NCI-H524 treated with DMSO at 0.1 percent for 48 hours (cell line): ENCODE results near the gene CDKN2A.

Experiments used
- DNase-seq: peaks from one replicate; lab custom pipeline; 2025; lab: John Stamatoyannopoulos, UW

The CDKN2A gene

GRCh38 chr9:22005702-22006606, 11.8 kb upstream of the CDKN2A start:
- no peak for DNase-seq

GRCh38 chr9:22005021-22005701, 11.0 kb upstream of the CDKN2A start:
- DNase-seq = no peak

DNA sequence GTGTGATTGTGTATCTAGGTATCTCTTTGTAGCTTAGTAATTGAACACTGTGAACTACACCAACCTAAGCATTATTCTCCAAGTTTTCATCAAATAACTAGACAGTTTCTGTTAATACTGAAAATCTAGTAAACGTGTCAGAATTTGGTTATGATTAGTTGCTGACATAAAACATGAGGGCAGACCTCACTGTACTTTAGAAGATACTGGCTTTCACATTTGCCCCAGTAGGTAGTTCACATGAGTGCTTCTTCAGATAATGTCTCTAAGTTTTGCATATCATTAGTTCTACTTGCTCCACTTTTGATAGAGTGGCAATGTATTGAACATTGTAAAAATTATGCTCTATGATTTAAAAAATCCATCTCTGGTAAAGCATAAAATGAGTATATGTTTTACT, 7.8 kb upstream of the CDKN2A start:
- DNase-seq = no peak

GRCh38 chr9:21998026-21998425, 3.8 kb upstream of the CDKN2A start:
- no peak for DNase-seq

DNA sequence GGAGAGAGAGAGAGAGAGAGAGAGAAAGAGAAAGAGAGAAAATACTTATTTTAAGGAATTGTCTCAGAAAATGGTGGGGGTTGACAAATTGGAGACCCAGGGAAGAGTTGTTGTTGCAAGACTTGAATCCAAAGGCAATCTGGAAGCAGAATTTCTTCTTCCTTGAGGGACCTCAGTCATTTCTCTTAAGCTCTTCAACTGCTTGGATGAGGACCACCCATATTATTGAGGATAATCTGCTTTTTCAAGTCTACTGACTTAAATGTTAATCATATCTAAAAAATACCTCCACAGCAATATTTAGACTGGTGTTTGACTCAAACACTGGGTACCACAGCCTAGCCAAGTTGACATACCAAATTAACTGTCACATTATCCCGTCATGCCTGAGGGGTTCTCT, 3.3 kb upstream of the CDKN2A start:
- no peak for DNase-seq

DNA sequence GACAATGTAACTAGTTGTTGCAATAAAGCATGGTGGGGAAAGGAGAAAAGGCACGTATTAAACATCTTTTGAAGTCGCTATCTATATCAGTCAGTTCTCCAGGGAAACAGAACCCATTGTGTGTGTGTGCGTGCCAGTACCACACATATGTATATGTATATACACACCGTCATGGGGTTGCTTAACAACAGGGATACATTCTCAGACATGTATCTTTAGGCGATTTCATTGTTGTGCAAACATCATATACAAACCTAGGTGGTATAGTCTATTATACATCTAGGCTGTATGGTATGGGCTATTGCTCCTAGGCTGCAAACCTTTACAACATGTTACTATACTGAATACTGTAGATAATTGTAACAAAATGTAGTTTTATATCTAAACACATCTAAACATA, 2.7 kb upstream of the CDKN2A start:
- no peak for DNase-seq

DNA sequence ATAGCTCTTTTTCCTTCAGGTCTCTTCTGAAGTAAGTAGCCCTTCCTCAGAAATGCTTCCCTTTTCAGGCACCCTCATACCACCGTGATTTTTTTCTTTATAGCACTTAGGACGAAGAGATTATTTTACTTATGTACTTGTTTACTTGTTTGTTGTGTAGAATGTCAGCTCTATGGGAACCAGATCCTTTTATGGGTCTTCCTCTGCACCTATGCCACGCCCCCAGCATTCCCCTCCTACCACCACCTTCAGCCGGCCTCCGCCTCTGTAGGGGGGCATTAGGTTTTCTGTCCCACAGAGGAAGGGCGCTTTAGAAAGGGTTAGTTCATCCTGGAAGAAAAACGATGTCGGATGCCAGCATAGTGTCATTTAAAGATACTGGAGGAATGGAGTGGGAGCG, 2.2 kb upstream of the CDKN2A start:
- DNase-seq = peak; percentile 28

GRCh38 chr9:21995666-21996398, 1.6 kb upstream of the CDKN2A start:
- DNase-seq = no peak

DNA sequence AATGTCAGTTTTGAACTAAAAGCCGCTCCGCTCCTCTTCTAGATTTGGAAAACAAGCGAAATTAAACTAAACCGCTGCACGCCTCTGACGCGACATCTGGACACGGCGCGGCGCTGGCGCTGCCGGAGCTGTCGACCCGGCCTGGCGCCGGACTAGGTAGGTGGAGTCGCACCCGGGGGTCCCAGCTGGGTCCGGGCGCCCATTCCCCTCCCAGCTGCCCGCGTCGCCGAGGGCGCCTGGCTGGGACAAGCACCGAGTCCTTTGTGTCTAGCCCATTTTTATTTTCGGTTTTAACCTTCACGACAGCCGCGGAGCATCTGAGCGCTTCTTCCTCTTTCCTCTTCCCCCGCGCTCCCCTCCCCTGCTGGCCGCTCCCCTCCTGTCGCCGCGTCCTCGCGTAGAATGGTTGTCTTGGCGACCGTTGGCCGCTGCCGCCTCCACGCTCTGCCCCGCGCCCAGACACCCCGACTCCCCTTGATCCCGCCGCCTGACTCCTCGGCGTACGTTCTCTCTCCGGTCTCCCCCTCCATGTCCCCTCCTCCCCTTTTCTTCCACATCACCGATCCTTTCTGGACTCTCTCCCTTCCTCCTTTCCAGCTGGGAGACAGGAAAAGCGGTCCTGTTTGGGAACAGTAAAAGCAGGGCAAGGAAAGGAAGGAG, 944 bp upstream of the CDKN2A start:
- DNase-seq = no peak

DNA sequence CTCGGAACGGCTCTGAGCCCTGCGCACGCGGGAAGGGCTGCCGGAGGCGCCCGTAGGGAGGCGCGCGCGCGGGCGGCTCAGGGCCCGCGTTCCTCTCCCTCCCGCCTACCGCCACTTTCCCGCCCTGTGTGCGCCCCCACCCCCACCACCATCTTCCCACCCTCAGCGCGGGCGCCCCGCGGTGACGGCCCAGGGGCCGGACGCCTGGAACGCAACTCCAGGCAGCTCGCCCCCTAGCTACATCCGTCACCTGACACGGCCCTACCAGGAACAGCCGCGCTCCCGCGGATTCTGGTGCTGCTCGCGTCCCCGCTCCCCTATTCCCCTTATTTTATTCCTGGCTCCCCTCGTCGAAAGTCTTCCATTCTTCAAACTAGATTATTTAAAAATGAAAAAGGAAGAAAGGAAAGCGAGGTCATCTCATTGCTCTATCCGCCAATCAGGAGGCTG, 389 bp upstream of the CDKN2A start, which contains the start of gene CDKN2B-AS1:
Gene CDKN2B-AS1 (plus strand): TSS at position 236 of the 450 bp plus-strand sequence.
- peak; percentile 64 for DNase-seq

DNA sequence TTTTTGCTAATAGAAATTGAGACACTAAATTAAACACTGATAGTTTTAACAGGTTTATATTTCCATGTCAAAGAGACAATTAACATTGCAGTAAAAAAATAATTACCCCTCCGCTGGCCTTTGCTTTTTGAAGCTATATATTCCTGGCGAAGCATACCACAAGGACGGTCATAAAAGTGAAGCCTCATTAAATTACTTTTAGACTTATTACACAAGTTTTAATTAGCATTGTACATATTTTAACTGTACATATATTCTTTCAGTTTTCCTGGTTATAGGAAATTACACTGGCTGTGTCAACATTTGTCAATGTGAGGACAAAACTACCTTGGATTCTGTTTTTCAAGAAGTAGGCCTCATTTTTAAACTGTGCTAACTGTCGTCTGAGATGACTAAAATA, 1.2 kb downstream of the CDKN2A start:
- no peak for DNase-seq

DNA sequence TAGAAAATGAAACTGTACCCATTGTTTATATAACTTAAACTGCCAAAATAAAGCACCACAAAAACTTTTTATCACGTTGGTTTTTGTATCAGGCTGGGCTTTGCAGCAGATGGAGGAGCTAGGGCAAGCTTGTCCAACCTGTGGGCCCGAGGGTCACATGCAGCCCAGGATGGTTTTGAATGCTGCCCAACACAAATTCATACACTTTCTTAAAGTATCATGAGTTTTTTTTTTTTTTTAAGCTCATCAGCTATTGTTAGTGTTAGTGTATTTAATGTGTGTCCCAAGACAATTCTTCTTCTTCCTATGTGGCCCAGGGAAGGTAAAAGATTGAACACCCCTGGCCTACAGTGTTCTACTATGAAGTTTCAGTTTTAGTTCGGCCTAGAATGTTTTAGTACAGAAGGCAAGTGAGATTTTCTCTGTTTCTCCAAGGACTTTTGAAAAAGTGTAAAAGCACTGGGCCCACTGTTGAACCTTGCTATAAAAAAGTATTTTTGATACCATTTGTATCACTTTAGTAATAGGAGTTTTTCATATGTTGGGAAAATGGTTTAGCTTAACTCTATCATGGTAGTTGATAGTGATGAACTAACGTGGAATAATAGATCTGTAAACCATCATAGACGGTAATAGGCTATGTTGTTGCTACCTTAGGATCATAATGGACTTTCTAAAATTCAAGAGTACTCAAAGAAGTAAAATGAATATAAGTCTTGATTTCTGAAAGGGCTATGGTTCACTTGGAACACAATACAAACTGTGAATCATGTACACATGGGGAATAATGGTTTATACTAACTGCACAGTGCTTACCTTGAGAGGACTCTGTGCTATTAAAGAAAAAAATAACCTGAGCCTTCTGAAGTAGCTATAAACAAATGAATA, 2.9 kb downstream of the CDKN2A start:
- DNase-seq = no peak

GRCh38 chr9:21989440-21990189, 4.6 kb downstream of the CDKN2A start:
- no peak for DNase-seq

DNA sequence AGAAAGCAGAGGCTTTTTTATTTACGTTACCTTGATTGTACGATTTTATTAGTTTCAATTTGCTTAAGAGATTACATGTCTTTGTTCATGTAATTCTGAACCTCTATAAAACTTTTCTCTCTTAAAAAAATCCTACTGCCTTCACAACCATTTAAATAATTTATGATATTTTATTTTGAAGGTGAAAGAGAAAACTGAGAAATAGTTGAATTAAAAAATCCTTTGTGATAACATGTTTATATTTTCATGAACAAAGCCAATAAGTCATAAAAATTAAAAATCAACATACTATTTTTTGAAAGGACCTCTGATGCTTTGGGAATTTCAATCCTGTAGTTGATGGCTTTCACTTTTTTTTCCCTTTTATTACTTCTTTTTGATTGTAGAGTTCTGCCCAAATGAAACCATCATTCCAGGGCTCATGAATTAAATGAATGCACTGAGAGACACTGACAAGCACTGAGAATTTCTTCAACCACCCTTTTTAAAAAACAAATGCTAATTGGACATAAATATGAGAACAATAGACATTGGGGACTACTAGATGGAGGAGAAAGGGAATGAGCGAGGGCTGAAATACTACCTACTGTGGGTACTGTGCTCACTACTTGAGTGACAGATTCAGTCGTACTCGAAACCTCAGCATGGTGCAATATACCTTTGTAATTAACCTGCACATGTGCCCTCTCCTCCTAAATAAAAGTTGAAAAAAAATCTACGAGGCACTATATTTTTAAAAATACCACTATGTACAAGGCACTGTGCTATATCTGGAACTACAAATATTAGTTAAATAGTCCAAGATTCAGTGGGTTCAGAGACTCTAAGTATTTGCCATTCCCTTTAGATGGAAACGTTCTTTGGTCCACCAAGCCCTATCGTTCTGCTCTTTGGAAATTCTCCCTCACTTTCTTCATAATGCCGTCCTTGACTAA, 5.9 kb downstream of the CDKN2A start:
- no peak for DNase-seq

GRCh38 chr9:21985964-21986667, 8.1 kb downstream of the CDKN2A start:
- DNase-seq = no peak

DNA sequence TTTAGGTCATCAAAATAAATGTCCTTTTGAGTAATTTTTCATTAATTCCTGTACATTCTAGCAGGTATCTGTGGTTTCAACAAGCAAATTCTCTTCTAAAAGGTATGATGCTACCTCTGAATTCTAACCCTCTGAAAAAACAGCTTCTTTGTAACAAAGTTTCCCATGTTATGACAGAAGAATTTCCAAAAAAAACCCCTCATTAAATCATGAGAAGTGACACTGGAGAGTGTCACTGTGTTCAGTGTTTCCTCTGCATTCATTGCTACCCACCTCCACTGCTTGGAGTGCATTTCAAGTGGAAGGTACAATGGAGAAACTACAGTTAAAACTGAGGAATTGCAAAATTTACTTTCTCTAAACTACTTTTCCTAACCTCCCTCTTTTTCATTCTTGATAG, 10.1 kb downstream of the CDKN2A start:
- no peak for DNase-seq

GRCh38 chr9:21983561-21983935, 10.6 kb downstream of the CDKN2A start:
- DNase-seq = no peak

- no peak for DNase-seq
Measured at GRCh38 chr9:21982861-21983560, 11.2 kb downstream of the CDKN2A start.
